Activated T-helper 1 cell treated with Interleukin-2 at 50 U/mL for 16 hours (primary cell): Measurements from ENCODE around the gene SST.

Source experiments
- DNase-seq: peaks from one replicate; pipeline ENCODE4 v3.0.0-alpha.2; 2020; ENCODE audit warnings: low read depth

The SST gene

GRCh38 chr3:187629711-187630110 lies 40.5 kb downstream of the SST start:
- no peak for DNase-seq

- no peak for DNase-seq
These were observed 42.0 kb downstream of the SST start for GRCh38 chr3:187628169-187628568.

- no peak for DNase-seq
These were observed 43.6 kb downstream of the SST start for GRCh38 chr3:187626581-187626980.

GRCh38 chr3:187624588-187624987 lies 45.6 kb downstream of the SST start:
- DNase-seq = no peak

GRCh38 chr3:187623285-187623814 lies 46.8 kb downstream of the SST start:
- DNase-seq = no peak

GRCh38 chr3:187621881-187622280 lies 48.3 kb downstream of the SST start:
- DNase-seq = no peak

- DNase-seq = no peak
These were observed 50.7 kb downstream of the SST start for GRCh38 chr3:187619461-187619860.
